T1000 (cell line): ENCODE data around the gene IL17RA.

ENCODE experiments used
- DNase-seq: peaks from one replicate; lab custom pipeline; 2025; ENCODE audit warnings: mixed read lengths; lab: John Stamatoyannopoulos, UW

The IL17RA gene

GRCh38 chr22:17083811-17084441 lies 874 bp upstream of the IL17RA start:
- no peak for DNase-seq

GRCh38 chr22:17085277-17086181 lies 729 bp downstream of the IL17RA start:
- DNase-seq, result no peak

GRCh38 chr22:17086296-17086695 lies 1.5 kb downstream of the IL17RA start:
- no peak for DNase-seq

- DNase-seq, result no peak
Observed at GRCh38 chr22:17086788-17087497, 2.1 kb downstream of the IL17RA start.

GRCh38 chr22:17087498-17088131 lies 2.8 kb downstream of the IL17RA start:
- no peak for DNase-seq

- no peak for DNase-seq
Observed at GRCh38 chr22:17090550-17090949, 5.8 kb downstream of the IL17RA start.

- no peak for DNase-seq
Observed at GRCh38 chr22:17091851-17092250, 7.1 kb downstream of the IL17RA start.

GRCh38 chr22:17093081-17093480 lies 8.3 kb downstream of the IL17RA start:
- no peak for DNase-seq

- DNase-seq, result no peak
Observed at GRCh38 chr22:17095538-17095937, 10.7 kb downstream of the IL17RA start.

GRCh38 chr22:17096071-17096470 lies 11.3 kb downstream of the IL17RA start:
- no peak for DNase-seq

- no peak for DNase-seq
Observed at GRCh38 chr22:17097062-17097461, 12.3 kb downstream of the IL17RA start.

- no peak for DNase-seq
Observed at GRCh38 chr22:17097701-17098100, 12.9 kb downstream of the IL17RA start.

- DNase-seq, result no peak
Observed at GRCh38 chr22:17098379-17098819, 13.6 kb downstream of the IL17RA start.

GRCh38 chr22:17100621-17101020 lies 15.8 kb downstream of the IL17RA start:
- DNase-seq, result no peak

- no peak for DNase-seq
Observed at GRCh38 chr22:17101475-17102296, 16.9 kb downstream of the IL17RA start.

GRCh38 chr22:17102297-17102667 lies 17.5 kb downstream of the IL17RA start:
- no peak for DNase-seq

GRCh38 chr22:17103351-17103750 lies 18.6 kb downstream of the IL17RA start:
- DNase-seq, result no peak

- DNase-seq, result no peak
Observed at GRCh38 chr22:17104336-17104935, 19.6 kb downstream of the IL17RA start.

GRCh38 chr22:17105143-17106129 lies 20.6 kb downstream of the IL17RA start:
- DNase-seq, result no peak
